Measurements from ENCODE around the gene NTF4.
"Not testable (repeated sequence)": the region's sequence is repeated elsewhere in the genome, so short reads cannot be mapped to it uniquely, and the experiment has no call there.

The NTF4 gene

GRCh38 chr19:49020931-49021895 is 43.4 kb downstream of the NTF4 start:
- no peak for DNase-seq (ENCODE audit: low read depth)

GRCh38 chr19:49020342-49020741 is 44.3 kb downstream of the NTF4 start:
- no peak for DNase-seq (ENCODE audit: low read depth)

GRCh38 chr19:49019242-49019932 is 45.2 kb downstream of the NTF4 start:
- no peak for DNase-seq (ENCODE audit: low read depth)

- DNase-seq (ENCODE audit: low read depth): not testable (repeated sequence)
Measured at GRCh38 chr19:49018388-49019241, 46.0 kb downstream of the NTF4 start.

GRCh38 chr19:49017666-49018351 is 46.8 kb downstream of the NTF4 start:
- no peak for DNase-seq (ENCODE audit: low read depth)

- DNase-seq (ENCODE audit: low read depth): no peak
Measured at GRCh38 chr19:49017041-49017665, 47.5 kb downstream of the NTF4 start, which contains the start of gene LHB. Gene LHB (minus strand): TSS chr19:49017091. CDS start chr19:49017081, 10 bp downstream.

GRCh38 chr19:49016067-49016839 is 48.4 kb downstream of the NTF4 start:
- DNase-seq (ENCODE audit: low read depth): no peak

GRCh38 chr19:49014870-49015255 is 49.8 kb downstream of the NTF4 start:
- no peak for DNase-seq (ENCODE audit: low read depth)

GRCh38 chr19:49014123-49014869 is 50.3 kb downstream of the NTF4 start:
- DNase-seq (ENCODE audit: low read depth): no peak

GRCh38 chr19:49011194-49011593 is 53.4 kb downstream of the NTF4 start:
- no peak for DNase-seq (ENCODE audit: low read depth)
